GM23338 (cell line): ENCODE measurements around the gene AGPS. TPM values are rescaled to one million over a fixed set of nuclear protein-coding genes. Genes with fewer than 3 reads are reported as not detected.

ENCODE experiments used
- ATAC-seq: fragments of 200-7000 bp; cut with Tn5 transposase; 3 replicates; pipeline ENCODE4 v1.9.1; 2020
- DNase-seq: peaks from one replicate; pipeline ENCODE4 v3.0.0-alpha.2; 2015; ENCODE audit warnings: low spot score
- H2AFZ ChIP-seq: fragments of 200-600 bp; sonication (generic); 2 replicates; pipeline ENCODE4 v1.8.0; 2016; ENCODE audit warnings: antibody characterized with exemption, mild to moderate bottlenecking, moderate library complexity
- H3F3A ChIP-seq: fragments of 200-600 bp; sonication (generic); replicated peaks from 2 replicates; pipeline ENCODE4 v1.8.0; 2017; ENCODE audit warnings: antibody characterized with exemption, mixed run types, low read depth
- H3K27ac ChIP-seq: fragments of 200-600 bp; sonication (generic); 2 replicates; pipeline ENCODE4 v1.6.1; 2016; ENCODE audit warnings: low read depth
- H3K27me3 ChIP-seq: fragments of 200-600 bp; sonication (generic); 2 replicates; pipeline ENCODE4 v1.8.0; 2016; ENCODE audit warnings: mild to moderate bottlenecking, mixed run types, moderate library complexity; ENCODE audit not compliant: insufficient read depth
- H3K36me3 ChIP-seq: fragments of 200-600 bp; sonication (generic); 2 replicates; pipeline ENCODE4 v1.8.0; 2016; ENCODE audit warnings: mild to moderate bottlenecking; ENCODE audit not compliant: insufficient read depth
- H3K4me1 ChIP-seq: fragments of 200-600 bp; sonication (generic); 2 replicates; pipeline ENCODE4 v1.8.0; 2016; ENCODE audit warnings: mild to moderate bottlenecking, moderate library complexity; ENCODE audit not compliant: insufficient read depth
- H3K4me2 ChIP-seq: fragments of 200-600 bp; sonication (generic); 2 replicates; pipeline ENCODE4 v1.7.1; 2017; ENCODE audit warnings: mixed run types
- H3K4me3 ChIP-seq: fragments of 200-600 bp; sonication (generic); 2 replicates; pipeline ENCODE4 v1.6.1; 2016; ENCODE audit warnings: mixed run types
- H3K79me2 ChIP-seq: fragments of 200-600 bp; sonication (generic); replicated peaks from 2 replicates; pipeline ENCODE4 v1.8.0; 2017; ENCODE audit warnings: mild to moderate bottlenecking; ENCODE audit not compliant: insufficient read depth
- H3K9me2 ChIP-seq: fragments of 200-600 bp; sonication (generic); 2 replicates; pipeline ENCODE4 v1.8.0; 2017; ENCODE audit not compliant: insufficient read depth
- H4K20me1 ChIP-seq: fragments of 200-600 bp; sonication (generic); replicated peaks from 2 replicates; pipeline ENCODE4 v1.8.0; 2017; ENCODE audit warnings: mild to moderate bottlenecking; ENCODE audit not compliant: insufficient read depth
- H3K27ac Mint-ChIP-seq: 2 replicates; pipeline ENCODE4 v1.8.0; 2020; ENCODE audit warnings: inconsistent platforms, mild to moderate bottlenecking, moderate library complexity, mixed read lengths
- H3K27me3 Mint-ChIP-seq: 3 replicates; pipeline ENCODE4 v1.8.0; 2022; ENCODE audit warnings: low read depth, mild to moderate bottlenecking, moderate library complexity, mixed read lengths, inconsistent platforms; ENCODE audit not compliant: insufficient read depth, poor library complexity
- H3K36me3 Mint-ChIP-seq: 3 replicates; pipeline ENCODE4 v1.8.0; 2021; ENCODE audit warnings: low read depth, mild to moderate bottlenecking, inconsistent platforms, moderate library complexity, mixed read lengths
- H3K4me1 Mint-ChIP-seq: 3 replicates; pipeline ENCODE4 v1.8.0; 2020; ENCODE audit warnings: mild to moderate bottlenecking, inconsistent platforms, mixed read lengths
- H3K4me3 Mint-ChIP-seq: 3 replicates; pipeline ENCODE4 v1.8.0; 2021; ENCODE audit warnings: moderate library complexity, mild to moderate bottlenecking, inconsistent platforms, mixed read lengths
- H3K9me3 Mint-ChIP-seq: 3 replicates; pipeline ENCODE4 v1.8.0; 2020; ENCODE audit warnings: moderate library complexity, mild to moderate bottlenecking, inconsistent platforms, mixed read lengths
- EZH2 ChIP-seq: fragments of 200-600 bp; sonication (generic); IDR thresholded peaks from one replicate; pipeline ENCODE4 v1.8.0; 2017; ENCODE audit warnings: antibody characterized with exemption, mild to moderate bottlenecking, low read depth; ENCODE audit not compliant: unreplicated experiment
- JUNB ChIP-seq: IDR thresholded peaks from one replicate; pipeline ENCODE4 v1.6.1; 2016; ENCODE audit warnings: antibody characterized with exemption; ENCODE audit not compliant: unreplicated experiment
- POLR2AphosphoS5 ChIP-seq: IDR thresholded peaks from 2 replicates; pipeline ENCODE4 v1.6.1; 2016; ENCODE audit warnings: antibody characterized with exemption, low read depth
- REST ChIP-seq: IDR thresholded peaks from one replicate; pipeline ENCODE4 v1.6.1; 2018; ENCODE audit warnings: antibody characterized with exemption; ENCODE audit not compliant: unreplicated experiment
- STAT1 ChIP-seq: IDR thresholded peaks from one replicate; pipeline ENCODE4 v1.6.1; 2016; ENCODE audit warnings: antibody characterized with exemption; ENCODE audit not compliant: unreplicated experiment
- ZNF114 ChIP-seq: fragments of 250-450 bp; sonication (Bioruptor Pico); IDR thresholded peaks from 2 replicates; pipeline ENCODE4 v1.5.0; 2020; ENCODE audit warnings: mild to moderate bottlenecking, moderate library complexity
- polyA plus RNA-seq: library from polyadenylated mRNA; unstranded; fragments of >200 nt; fragmentation: Nextera tagmentation; extraction: Ambion mirVana; gene quantifications from 2 replicates; pipeline ENCODE4 v1.2.1, GENCODE V29; 2016
- total RNA-seq: library from RNA; depleted of rRNA; stranded (reverse); fragments of >200 nt; shearing (Covaris generic); gene quantifications from 2 replicates; pipeline ENCODE4 v1.2.3, GENCODE V29; 2014
- TF ChIP-seq, protein P1 (sequence below): fragments of 250-450 bp; sonication (Bioruptor Pico); IDR thresholded peaks from 2 replicates; pipeline ENCODE4 v1.5.0; 2020; ENCODE audit warnings: mild to moderate bottlenecking, moderate library complexity
- TF ChIP-seq, protein P2 (sequence below): IDR thresholded peaks from 2 replicates; pipeline ENCODE4 v1.6.1; 2016; ENCODE audit warnings: antibody characterized with exemption

AGPS gene
- total and polyA plus RNA-seq, 2 experiments from 2014 or later: 14.6 to 73.2 TPM

DNA sequence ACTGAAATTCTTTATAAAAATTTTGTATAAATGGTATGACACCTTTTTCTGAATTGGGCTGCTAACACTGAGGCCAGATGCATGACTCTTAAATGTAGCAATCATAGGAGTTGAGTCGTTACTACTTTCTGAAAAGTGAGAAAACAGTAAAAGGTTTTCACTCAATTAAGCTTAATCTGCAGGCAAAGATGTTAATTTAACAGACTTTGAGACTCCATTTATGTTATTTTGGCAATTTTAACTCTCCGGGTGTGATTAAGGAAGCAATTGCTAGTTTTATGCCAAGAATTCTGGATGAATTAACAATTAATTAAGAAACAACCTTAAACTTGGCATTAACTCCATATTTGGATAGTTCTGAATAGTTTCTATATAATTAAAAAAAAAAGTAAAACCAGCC lies 104.3 kb downstream of the AGPS start (continued):
- TF ChIP-seq, protein P1, sequence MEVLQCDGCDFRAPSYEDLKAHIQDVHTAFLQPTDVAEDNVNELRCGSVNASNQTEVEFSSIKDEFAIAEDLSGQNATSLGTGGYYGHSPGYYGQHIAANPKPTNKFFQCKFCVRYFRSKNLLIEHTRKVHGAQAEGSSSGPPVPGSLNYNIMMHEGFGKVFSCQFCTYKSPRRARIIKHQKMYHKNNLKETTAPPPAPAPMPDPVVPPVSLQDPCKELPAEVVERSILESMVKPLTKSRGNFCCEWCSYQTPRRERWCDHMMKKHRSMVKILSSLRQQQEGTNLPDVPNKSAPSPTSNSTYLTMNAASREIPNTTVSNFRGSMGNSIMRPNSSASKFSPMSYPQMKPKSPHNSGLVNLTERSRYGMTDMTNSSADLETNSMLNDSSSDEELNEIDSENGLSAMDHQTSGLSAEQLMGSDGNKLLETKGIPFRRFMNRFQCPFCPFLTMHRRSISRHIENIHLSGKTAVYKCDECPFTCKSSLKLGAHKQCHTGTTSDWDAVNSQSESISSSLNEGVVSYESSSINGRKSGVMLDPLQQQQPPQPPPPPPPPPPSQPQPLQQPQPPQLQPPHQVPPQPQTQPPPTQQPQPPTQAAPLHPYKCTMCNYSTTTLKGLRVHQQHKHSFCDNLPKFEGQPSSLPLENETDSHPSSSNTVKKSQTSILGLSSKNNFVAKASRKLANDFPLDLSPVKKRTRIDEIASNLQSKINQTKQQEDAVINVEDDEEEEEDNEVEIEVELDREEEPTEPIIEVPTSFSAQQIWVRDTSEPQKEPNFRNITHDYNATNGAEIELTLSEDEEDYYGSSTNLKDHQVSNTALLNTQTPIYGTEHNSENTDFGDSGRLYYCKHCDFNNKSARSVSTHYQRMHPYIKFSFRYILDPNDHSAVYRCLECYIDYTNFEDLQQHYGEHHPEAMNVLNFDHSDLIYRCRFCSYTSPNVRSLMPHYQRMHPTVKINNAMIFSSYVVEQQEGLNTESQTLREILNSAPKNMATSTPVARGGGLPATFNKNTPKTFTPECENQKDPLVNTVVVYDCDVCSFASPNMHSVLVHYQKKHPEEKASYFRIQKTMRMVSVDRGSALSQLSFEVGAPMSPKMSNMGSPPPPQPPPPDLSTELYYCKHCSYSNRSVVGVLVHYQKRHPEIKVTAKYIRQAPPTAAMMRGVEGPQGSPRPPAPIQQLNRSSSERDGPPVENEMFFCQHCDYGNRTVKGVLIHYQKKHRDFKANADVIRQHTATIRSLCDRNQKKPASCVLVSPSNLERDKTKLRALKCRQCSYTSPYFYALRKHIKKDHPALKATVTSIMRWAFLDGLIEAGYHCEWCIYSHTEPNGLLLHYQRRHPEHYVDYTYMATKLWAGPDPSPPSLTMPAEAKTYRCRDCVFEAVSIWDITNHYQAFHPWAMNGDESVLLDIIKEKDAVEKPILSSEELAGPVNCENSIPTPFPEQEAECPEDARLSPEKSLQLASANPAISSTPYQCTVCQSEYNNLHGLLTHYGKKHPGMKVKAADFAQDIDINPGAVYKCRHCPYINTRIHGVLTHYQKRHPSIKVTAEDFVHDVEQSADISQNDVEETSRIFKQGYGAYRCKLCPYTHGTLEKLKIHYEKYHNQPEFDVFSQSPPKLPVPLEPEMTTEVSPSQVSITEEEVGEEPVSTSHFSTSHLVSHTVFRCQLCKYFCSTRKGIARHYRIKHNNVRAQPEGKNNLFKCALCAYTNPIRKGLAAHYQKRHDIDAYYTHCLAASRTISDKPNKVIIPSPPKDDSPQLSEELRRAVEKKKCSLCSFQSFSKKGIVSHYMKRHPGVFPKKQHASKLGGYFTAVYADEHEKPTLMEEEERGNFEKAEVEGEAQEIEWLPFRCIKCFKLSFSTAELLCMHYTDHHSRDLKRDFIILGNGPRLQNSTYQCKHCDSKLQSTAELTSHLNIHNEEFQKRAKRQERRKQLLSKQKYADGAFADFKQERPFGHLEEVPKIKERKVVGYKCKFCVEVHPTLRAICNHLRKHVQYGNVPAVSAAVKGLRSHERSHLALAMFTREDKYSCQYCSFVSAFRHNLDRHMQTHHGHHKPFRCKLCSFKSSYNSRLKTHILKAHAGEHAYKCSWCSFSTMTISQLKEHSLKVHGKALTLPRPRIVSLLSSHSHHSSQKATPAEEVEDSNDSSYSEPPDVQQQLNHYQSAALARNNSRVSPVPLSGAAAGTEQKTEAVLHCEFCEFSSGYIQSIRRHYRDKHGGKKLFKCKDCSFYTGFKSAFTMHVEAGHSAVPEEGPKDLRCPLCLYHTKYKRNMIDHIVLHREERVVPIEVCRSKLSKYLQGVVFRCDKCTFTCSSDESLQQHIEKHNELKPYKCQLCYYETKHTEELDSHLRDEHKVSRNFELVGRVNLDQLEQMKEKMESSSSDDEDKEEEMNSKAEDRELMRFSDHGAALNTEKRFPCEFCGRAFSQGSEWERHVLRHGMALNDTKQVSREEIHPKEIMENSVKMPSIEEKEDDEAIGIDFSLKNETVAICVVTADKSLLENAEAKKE (CRISPR knock-in tag): no peak
- no peak for TF ChIP-seq POLR2AphosphoS5
- TF ChIP-seq STAT1: no peak
- no peak for TF ChIP-seq REST
- TF ChIP-seq EZH2: no peak
- TF ChIP-seq JUNB: no peak

- Histone ChIP-seq H3K27me3 (no peaks in the 10 kb centered on the region), H2AFZ (no peak overlapping the region), H3K27ac (no peak overlapping the region), H3K9me2 (no peaks in the 10 kb centered on the region), H3K79me2 (no peaks in the 10 kb centered on the region), H3K36me3 (no peaks in the 10 kb centered on the region), H4K20me1 (no peaks in the 10 kb centered on the region), H3K4me2 (no peak overlapping the region), H3K4me1 (no peaks in the 10 kb centered on the region), H3F3A (no peaks in the 10 kb centered on the region), H3K4me3 (no peak overlapping the region)
- Mint-ChIP-seq H3K27ac (peak overlapping the region; percentile 24), H3K9me3 (no peaks in the 10 kb centered on the region), H3K27me3 (no peaks in the 10 kb centered on the region), H3K4me3 (no peak overlapping the region), H3K4me1 (no peaks in the 10 kb centered on the region), H3K36me3 (no peaks in the 10 kb centered on the region)
- ATAC-seq (no peak), DNase-seq (no peak)
- TF ChIP-seq, protein P2, sequence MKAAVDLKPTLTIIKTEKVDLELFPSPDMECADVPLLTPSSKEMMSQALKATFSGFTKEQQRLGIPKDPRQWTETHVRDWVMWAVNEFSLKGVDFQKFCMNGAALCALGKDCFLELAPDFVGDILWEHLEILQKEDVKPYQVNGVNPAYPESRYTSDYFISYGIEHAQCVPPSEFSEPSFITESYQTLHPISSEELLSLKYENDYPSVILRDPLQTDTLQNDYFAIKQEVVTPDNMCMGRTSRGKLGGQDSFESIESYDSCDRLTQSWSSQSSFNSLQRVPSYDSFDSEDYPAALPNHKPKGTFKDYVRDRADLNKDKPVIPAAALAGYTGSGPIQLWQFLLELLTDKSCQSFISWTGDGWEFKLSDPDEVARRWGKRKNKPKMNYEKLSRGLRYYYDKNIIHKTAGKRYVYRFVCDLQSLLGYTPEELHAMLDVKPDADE: no peak
- TF ChIP-seq ZNF114 (CRISPR knock-in tag): no peak
- no peak for TF ChIP-seq POLR2AphosphoS5
Measured at GRCh38 chr2:177501186-177501585, 108.6 kb downstream of the AGPS start.
